Measurements from ENCODE around the gene STK38L. TPM values are rescaled to one million over a fixed set of nuclear protein-coding genes. Genes with fewer than 3 reads are reported as not detected.
"Not testable (repeated sequence)": the region's sequence is repeated elsewhere in the genome, so short reads cannot be mapped to it uniquely, and the experiment has no call there.

Gene STK38L
- total RNA-seq, 5 donors from 2014 or later (not counting 1 experiment from before 2014, with no cell fraction given): 13.5 to 19.6 (median 18.3) TPM

GRCh38 chr12:27221625-27222387, 22.3 kb upstream of the STK38L start:
- WGBS (ENCODE audit: insufficient coverage): 50% methylated on average over 1 of the region's 7 CpGs
- CTCF ChIA-PET: no interaction called here
- H3K36me3 Mint-ChIP-seq: no peaks in the 10 kb centered on the region

GRCh38 chr12:27226407-27226929, 17.6 kb upstream of the STK38L start:
- Histone ChIP-seq H3K27ac (ENCODE audit: low read length) (no peak overlapping the region), H3K4me3 (ENCODE audit: control insufficient read depth in 1 of 2, extremely low read depth in 1 of 2, low read length in 1 of 2) (no peak overlapping the region), H3K4me1 (ENCODE audit: control insufficient read depth in 1 of 2, extremely low read depth in 1 of 2, insufficient read depth in 2 of 2, low read length in 2 of 2) (no peaks in the 10 kb centered on the region), H3K27me3 (replicated peaks in 1 of 2; ENCODE audit: control insufficient read depth in 2 of 2, extremely low read depth in 1 of 2, insufficient read depth in 2 of 2, low read length in 1 of 2) (peaks cover 0 to 3% of the 10 kb centered on the region in 2 experiments), H3K36me3 (ENCODE audit: control insufficient read depth in 2 of 2, extremely low read depth in 1 of 2, insufficient read depth in 1 of 2, low read length in 1 of 2) (no peaks in the 10 kb centered on the region), H3K9me3 (no peaks in the 10 kb centered on the region)
- H3K9me3 Mint-ChIP-seq: no peaks in the 10 kb centered on the region
- H3K27ac Mint-ChIP-seq: no peak overlapping the region
- DNase-seq (no peak), ATAC-seq (replicated peaks in 1 of 4) (no peak)
- H3K4me1 Mint-ChIP-seq: no peaks in the 10 kb centered on the region
- H3K27me3 Mint-ChIP-seq: no peaks in the 10 kb centered on the region
- no peak overlapping the region for H3K4me3 Mint-ChIP-seq
- H3K36me3 Mint-ChIP-seq: no peaks in the 10 kb centered on the region
- 83% methylated on average over 4 of the region's 5 CpGs for WGBS (ENCODE audit: insufficient coverage)
- ChIA-PET POLR2A (no interaction called here), CTCF (interaction anchor here in 1 of 2 donors (0.7 kb wide), 1 partner anchor 9 kb away, joined by 5 read pairs; no protein-coding TSS in a partner anchor)

More at GRCh38 chr12:27221625-27222387, 22.3 kb upstream of the STK38L start:
- Histone ChIP-seq H3K4me3 (ENCODE audit: control insufficient read depth in 1 of 2, extremely low read depth in 1 of 2, low read length in 1 of 2) (no peak overlapping the region), H3K36me3 (ENCODE audit: control insufficient read depth in 2 of 2, extremely low read depth in 1 of 2, insufficient read depth in 1 of 2, low read length in 1 of 2) (no peaks in the 10 kb centered on the region), H3K4me1 (ENCODE audit: control insufficient read depth in 1 of 2, extremely low read depth in 1 of 2, insufficient read depth in 2 of 2, low read length in 2 of 2) (no peaks in the 10 kb centered on the region), H3K27me3 (replicated peaks in 1 of 2; ENCODE audit: control insufficient read depth in 2 of 2, extremely low read depth in 1 of 2, insufficient read depth in 2 of 2, low read length in 1 of 2) (peaks cover 0 to 3% of the 10 kb centered on the region in 2 experiments), H3K9me3 (no peaks in the 10 kb centered on the region), H3K27ac (ENCODE audit: low read length) (no peak overlapping the region)
- Mint-ChIP-seq H3K27ac (no peak overlapping the region), H3K27me3 (no peaks in the 10 kb centered on the region), H3K9me3 (no peaks in the 10 kb centered on the region), H3K4me1 (peaks cover 0 to 5% (median 0%) of the 10 kb centered on the region in 3 donors), H3K4me3 (no peak overlapping the region)
- DNase-seq (no peak), ATAC-seq (replicated peaks in 1 of 4) (no peak)
- POLR2A ChIA-PET: interaction anchor here in 1 of 2 donors (0.6 kb wide), 1 partner anchor 105 kb away, joined by 9 read pairs; no protein-coding TSS in a partner anchor

DNA sequence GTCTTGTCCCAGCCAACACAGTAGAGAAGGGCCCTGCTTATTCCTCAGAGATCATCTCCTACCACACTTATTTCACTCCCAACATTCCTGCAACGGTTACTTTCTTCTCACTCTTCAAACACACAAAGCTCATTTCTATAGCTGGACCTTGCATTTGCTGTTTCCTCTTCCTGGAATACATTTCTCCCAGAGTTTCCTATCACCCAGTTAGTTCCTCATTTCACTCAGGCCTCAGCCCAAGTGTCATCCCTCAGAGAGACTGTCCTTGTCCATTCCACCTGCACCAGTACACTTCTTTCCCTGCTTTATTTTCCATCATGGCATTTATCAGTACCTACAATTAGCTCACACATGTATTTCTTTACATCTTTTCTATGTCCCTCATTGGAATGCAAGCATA, 14.7 kb upstream of the STK38L start:
- H3K27ac Mint-ChIP-seq: no peak overlapping the region
- peaks cover 0 to 4% (median 0%) of the 10 kb centered on the region in 3 donors for H3K9me3 Mint-ChIP-seq
- no peak overlapping the region for H3K27ac ChIP-seq (ENCODE audit: low read length)
- POLR2A ChIA-PET: no interaction called here
- no peak for DNase-seq
- H3K36me3 ChIP-seq (ENCODE audit: control insufficient read depth in 2 of 2, extremely low read depth in 1 of 2, insufficient read depth in 1 of 2, low read length in 1 of 2): no peaks in the 10 kb centered on the region
- no peak overlapping the region for H3K4me3 ChIP-seq (ENCODE audit: control insufficient read depth in 1 of 2, extremely low read depth in 1 of 2, low read length in 1 of 2)
- no peaks in the 10 kb centered on the region for H3K27me3 ChIP-seq (replicated peaks in 1 of 2; ENCODE audit: control insufficient read depth in 2 of 2, extremely low read depth in 1 of 2, insufficient read depth in 2 of 2, low read length in 1 of 2)
- CTCF ChIA-PET: interaction anchor here in 1 of 2 donors (0.6 kb wide), 1 partner anchor 364 kb away, joined by 3 read pairs; no protein-coding TSS in a partner anchor
- WGBS (ENCODE audit: insufficient coverage): 31% methylated on average over 1 of the region's 1 CpG
- H3K4me1 ChIP-seq (ENCODE audit: control insufficient read depth in 1 of 2, extremely low read depth in 1 of 2, insufficient read depth in 2 of 2, low read length in 2 of 2): no peaks in the 10 kb centered on the region
- H3K4me3 Mint-ChIP-seq: no peak overlapping the region
- ATAC-seq (replicated peaks in 1 of 4): no peak
- H3K27me3 Mint-ChIP-seq: peaks cover 0 to 2% of the 10 kb centered on the region in 2 donors
- no peaks in the 10 kb centered on the region for H3K9me3 ChIP-seq
- H3K4me1 Mint-ChIP-seq: no peaks in the 10 kb centered on the region
- no peaks in the 10 kb centered on the region for H3K36me3 Mint-ChIP-seq

DNA sequence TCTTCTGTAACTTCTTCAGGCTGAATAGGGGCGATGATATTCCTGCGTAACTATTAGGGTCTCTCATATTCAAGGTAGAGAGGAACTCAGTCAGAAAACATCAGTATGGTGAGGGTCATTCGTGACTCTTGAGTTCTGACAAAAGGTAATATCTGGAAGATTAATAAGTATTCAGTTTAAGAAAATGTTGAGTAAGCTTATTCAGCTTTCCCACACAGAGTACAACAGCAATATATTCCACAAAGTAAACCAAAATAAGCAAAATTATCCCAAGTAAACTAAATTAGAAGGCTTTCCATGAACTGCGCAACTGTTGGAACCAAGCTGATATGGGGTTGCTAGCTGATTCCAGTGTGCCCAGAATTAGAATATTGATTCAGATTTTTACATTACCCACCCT, 12.7 kb upstream of the STK38L start:
- H3K27me3 ChIP-seq (replicated peaks in 1 of 2; ENCODE audit: control insufficient read depth in 2 of 2, extremely low read depth in 1 of 2, insufficient read depth in 2 of 2, low read length in 1 of 2); H3K36me3 Mint-ChIP-seq; H3K27me3 Mint-ChIP-seq; ATAC-seq (replicated peaks in 1 of 4); H3K36me3 ChIP-seq (ENCODE audit: control insufficient read depth in 2 of 2, extremely low read depth in 1 of 2, insufficient read depth in 1 of 2, low read length in 1 of 2); H3K4me3 Mint-ChIP-seq; DNase-seq; POLR2A ChIA-PET; H3K9me3 ChIP-seq; H3K9me3 Mint-ChIP-seq; CTCF ChIA-PET; H3K4me1 ChIP-seq (ENCODE audit: control insufficient read depth in 1 of 2, extremely low read depth in 1 of 2, insufficient read depth in 2 of 2, low read length in 2 of 2); H3K4me3 ChIP-seq (ENCODE audit: control insufficient read depth in 1 of 2, extremely low read depth in 1 of 2, low read length in 1 of 2); H3K27ac ChIP-seq (ENCODE audit: low read length); H3K27ac Mint-ChIP-seq; H3K4me1 Mint-ChIP-seq: not testable (repeated sequence)
- WGBS (ENCODE audit: insufficient coverage): no CpG with 5 or more reads among the region's 4 CpGs

- Mint-ChIP-seq H3K36me3 (no peaks in the 10 kb centered on the region), H3K4me1 (peaks cover 15 to 16% (median 15%) of the 10 kb centered on the region in 3 donors), H3K9me3 (peaks cover 0 to 4% (median 0%) of the 10 kb centered on the region in 3 donors), H3K4me3 (no peak overlapping the region), H3K27me3 (peaks cover 0 to 2% of the 10 kb centered on the region in 2 donors), H3K27ac (no peak overlapping the region)
- WGBS (ENCODE audit: insufficient coverage): no CpG with 5 or more reads among the region's 4 CpGs
- H3K27me3 ChIP-seq (replicated peaks in 1 of 2; ENCODE audit: control insufficient read depth in 2 of 2, extremely low read depth in 1 of 2, insufficient read depth in 2 of 2, low read length in 1 of 2): no peaks in the 10 kb centered on the region
- ATAC-seq (replicated peaks in 1 of 4) (no peak), DNase-seq (no peak)
- no peaks in the 10 kb centered on the region for H3K9me3 ChIP-seq
- CTCF ChIA-PET: no interaction called here
- peaks cover 4 to 6% of the 10 kb centered on the region in 2 experiments for H3K4me1 ChIP-seq (ENCODE audit: control insufficient read depth in 1 of 2, extremely low read depth in 1 of 2, insufficient read depth in 2 of 2, low read length in 2 of 2)
- no peaks in the 10 kb centered on the region for H3K36me3 ChIP-seq (ENCODE audit: control insufficient read depth in 2 of 2, extremely low read depth in 1 of 2, insufficient read depth in 1 of 2, low read length in 1 of 2)
- H3K27ac ChIP-seq (ENCODE audit: low read length): no peak overlapping the region
- H3K4me3 ChIP-seq (ENCODE audit: control insufficient read depth in 1 of 2, extremely low read depth in 1 of 2, low read length in 1 of 2): no peak overlapping the region
- POLR2A ChIA-PET: no interaction called here
Observed at GRCh38 chr12:27233814-27234213, 10.3 kb upstream of the STK38L start.

DNA sequence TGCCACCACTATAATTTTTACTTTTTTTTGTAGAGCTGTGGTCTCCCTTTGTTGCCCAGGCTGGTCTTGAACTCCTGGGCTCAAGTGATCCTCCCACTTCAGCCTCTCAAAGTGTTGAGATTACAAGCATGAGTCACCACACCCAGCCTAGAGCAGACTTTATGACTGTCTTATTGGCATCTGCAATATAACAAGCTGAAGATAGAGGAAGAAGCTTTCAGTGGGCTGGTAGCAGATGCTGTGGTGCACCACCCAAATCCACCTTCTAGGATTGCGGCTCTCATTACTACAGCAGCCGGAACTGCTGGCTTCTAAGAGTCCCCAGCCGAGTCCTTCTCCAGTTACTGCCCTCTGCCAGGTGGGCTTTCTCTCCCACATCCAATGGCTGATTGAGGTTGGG, 7.6 kb upstream of the STK38L start:
- Mint-ChIP-seq H3K36me3 (no peaks in the 10 kb centered on the region), H3K27me3 (peaks cover 0 to 2% of the 10 kb centered on the region in 2 donors), H3K4me1 (peaks cover 26 to 28% (median 27%) of the 10 kb centered on the region in 3 donors), H3K9me3 (peaks cover 0 to 4% (median 0%) of the 10 kb centered on the region in 3 donors), H3K27ac (no peak overlapping the region), H3K4me3 (no peak overlapping the region)
- H3K27ac ChIP-seq (ENCODE audit: low read length): no peak overlapping the region
- WGBS (ENCODE audit: insufficient coverage): no CpG with 5 or more reads among the region's 3 CpGs
- no peaks in the 10 kb centered on the region for H3K27me3 ChIP-seq (replicated peaks in 1 of 2; ENCODE audit: control insufficient read depth in 2 of 2, extremely low read depth in 1 of 2, insufficient read depth in 2 of 2, low read length in 1 of 2)
- ChIA-PET CTCF (interaction anchor here in 1 of 2 donors (1.1 kb wide), 1 partner anchor 201 kb away, joined by 5 read pairs; no protein-coding TSS in a partner anchor), POLR2A (no interaction called here)
- peaks cover 4 to 12% of the 10 kb centered on the region in 2 experiments for H3K4me1 ChIP-seq (ENCODE audit: control insufficient read depth in 1 of 2, extremely low read depth in 1 of 2, insufficient read depth in 2 of 2, low read length in 2 of 2)
- H3K4me3 ChIP-seq (ENCODE audit: control insufficient read depth in 1 of 2, extremely low read depth in 1 of 2, low read length in 1 of 2): no peak overlapping the region
- no peaks in the 10 kb centered on the region for H3K9me3 ChIP-seq
- no peaks in the 10 kb centered on the region for H3K36me3 ChIP-seq (ENCODE audit: control insufficient read depth in 2 of 2, extremely low read depth in 1 of 2, insufficient read depth in 1 of 2, low read length in 1 of 2)
- DNase-seq (peak in 1 of 35 experiments; percentile 7), ATAC-seq (replicated peaks in 1 of 4) (no peak)

All from T-cell (primary cell).